ENCODE data around the gene PPM1D. TPM values are rescaled to one million over a fixed set of nuclear protein-coding genes. Genes with fewer than 3 reads are reported as not detected.

The PPM1D gene
- total and polyA plus RNA-seq, 2 of the 13 experiments (the other 11 are each of a cell fraction or from before 2014, with no cell fraction given) = 8.0 to 26.2 TPM

DNA sequence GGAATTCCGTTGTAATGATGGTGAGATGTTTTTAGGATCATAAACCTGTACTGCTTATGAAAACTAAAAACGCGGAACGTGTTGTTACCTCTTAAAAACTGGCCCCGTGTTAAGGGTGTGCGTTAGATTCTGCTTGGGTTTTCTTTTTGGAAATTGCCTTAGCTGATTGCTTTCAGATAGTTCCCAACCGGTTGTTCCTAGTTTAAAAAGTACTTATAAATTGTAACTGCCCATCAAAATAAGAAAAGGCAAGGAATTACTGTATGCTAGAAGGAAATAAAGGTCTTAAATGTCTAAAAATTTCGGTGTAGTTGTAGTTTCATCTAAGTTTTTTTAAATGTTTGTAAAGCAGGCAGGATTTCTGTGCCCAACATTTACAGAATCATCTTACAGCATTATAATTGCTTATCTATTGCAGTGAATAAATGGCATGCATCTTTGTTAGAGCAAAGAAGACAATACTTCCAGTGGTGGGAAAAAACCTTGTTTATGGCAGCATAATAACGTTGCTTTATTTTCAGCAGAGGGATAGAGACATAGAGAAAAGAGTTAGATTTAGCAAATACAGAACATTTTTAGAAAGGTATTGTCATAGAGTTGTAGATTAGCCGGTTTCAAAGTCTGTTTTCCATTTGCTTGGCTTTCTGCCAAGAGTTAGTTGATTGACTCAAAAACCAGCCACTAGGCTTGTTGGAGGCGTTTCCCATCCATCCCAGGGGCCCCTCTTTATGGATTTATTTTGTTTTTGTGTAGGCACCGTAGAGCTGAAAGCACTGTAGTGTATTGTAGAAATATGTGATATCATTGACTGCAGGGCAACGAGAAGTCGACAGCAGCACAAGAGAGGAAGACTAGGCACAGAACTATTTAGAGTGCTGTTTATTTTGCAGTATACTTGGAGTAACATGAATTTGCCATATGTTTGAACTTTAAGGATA is 1.7 kb downstream of the PPM1D start (continued):
- TF ChIP-seq PHF5A (CRISPR knock-in tag; IDR thresholded peaks at IDR 0.05; ENCODE audit: low read depth, unreplicated experiment) (peak; percentile 35), ZNF724P (CRISPR knock-in tag; IDR thresholded peaks at IDR 0.05; ENCODE audit: borderline replicate concordance) (no peak), NFYC (CRISPR knock-in tag; IDR thresholded peaks at IDR 0.05) (peak; percentile 90), HOXA5 (CRISPR knock-in tag; IDR thresholded peaks at IDR 0.05) (no peak), ZNF17 (CRISPR knock-in tag; IDR thresholded peaks at IDR 0.05) (no peak), JARID2 (CRISPR knock-in tag; IDR thresholded peaks at IDR 0.05; ENCODE audit: insufficient replicate concordance) (no peak), RELA (CRISPR knock-in tag; IDR thresholded peaks at IDR 0.05) (no peak), ZBTB38 (CRISPR knock-in tag; IDR thresholded peaks at IDR 0.05) (no peak), MEF2D (CRISPR knock-in tag; IDR thresholded peaks at IDR 0.05) (no peak), JDP2 (CRISPR knock-in tag; IDR thresholded peaks at IDR 0.05; ENCODE audit: borderline replicate concordance) (no peak), ZZZ3 (CRISPR knock-in tag; IDR thresholded peaks at IDR 0.05; ENCODE audit: borderline replicate concordance) (no peak), TEAD3 (CRISPR knock-in tag; optimal IDR thresholded peaks at IDR 0.05; ENCODE audit: borderline replicate concordance) (peak; percentile 7), CREM (IDR thresholded peaks at IDR 0.05) (no peak; the same call in 1 of the 2 replicates), CREM (CRISPR knock-in tag; IDR thresholded peaks at IDR 0.05) (no peak)
- TF ChIP-seq, protein P1, sequence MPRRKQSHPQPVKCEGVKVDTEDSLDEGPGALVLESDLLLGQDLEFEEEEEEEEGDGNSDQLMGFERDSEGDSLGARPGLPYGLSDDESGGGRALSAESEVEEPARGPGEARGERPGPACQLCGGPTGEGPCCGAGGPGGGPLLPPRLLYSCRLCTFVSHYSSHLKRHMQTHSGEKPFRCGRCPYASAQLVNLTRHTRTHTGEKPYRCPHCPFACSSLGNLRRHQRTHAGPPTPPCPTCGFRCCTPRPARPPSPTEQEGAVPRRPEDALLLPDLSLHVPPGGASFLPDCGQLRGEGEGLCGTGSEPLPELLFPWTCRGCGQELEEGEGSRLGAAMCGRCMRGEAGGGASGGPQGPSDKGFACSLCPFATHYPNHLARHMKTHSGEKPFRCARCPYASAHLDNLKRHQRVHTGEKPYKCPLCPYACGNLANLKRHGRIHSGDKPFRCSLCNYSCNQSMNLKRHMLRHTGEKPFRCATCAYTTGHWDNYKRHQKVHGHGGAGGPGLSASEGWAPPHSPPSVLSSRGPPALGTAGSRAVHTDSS (CRISPR knock-in tag; conservative IDR thresholded peaks at IDR 0.05) = no peak
- TF ChIP-seq, protein P2, sequence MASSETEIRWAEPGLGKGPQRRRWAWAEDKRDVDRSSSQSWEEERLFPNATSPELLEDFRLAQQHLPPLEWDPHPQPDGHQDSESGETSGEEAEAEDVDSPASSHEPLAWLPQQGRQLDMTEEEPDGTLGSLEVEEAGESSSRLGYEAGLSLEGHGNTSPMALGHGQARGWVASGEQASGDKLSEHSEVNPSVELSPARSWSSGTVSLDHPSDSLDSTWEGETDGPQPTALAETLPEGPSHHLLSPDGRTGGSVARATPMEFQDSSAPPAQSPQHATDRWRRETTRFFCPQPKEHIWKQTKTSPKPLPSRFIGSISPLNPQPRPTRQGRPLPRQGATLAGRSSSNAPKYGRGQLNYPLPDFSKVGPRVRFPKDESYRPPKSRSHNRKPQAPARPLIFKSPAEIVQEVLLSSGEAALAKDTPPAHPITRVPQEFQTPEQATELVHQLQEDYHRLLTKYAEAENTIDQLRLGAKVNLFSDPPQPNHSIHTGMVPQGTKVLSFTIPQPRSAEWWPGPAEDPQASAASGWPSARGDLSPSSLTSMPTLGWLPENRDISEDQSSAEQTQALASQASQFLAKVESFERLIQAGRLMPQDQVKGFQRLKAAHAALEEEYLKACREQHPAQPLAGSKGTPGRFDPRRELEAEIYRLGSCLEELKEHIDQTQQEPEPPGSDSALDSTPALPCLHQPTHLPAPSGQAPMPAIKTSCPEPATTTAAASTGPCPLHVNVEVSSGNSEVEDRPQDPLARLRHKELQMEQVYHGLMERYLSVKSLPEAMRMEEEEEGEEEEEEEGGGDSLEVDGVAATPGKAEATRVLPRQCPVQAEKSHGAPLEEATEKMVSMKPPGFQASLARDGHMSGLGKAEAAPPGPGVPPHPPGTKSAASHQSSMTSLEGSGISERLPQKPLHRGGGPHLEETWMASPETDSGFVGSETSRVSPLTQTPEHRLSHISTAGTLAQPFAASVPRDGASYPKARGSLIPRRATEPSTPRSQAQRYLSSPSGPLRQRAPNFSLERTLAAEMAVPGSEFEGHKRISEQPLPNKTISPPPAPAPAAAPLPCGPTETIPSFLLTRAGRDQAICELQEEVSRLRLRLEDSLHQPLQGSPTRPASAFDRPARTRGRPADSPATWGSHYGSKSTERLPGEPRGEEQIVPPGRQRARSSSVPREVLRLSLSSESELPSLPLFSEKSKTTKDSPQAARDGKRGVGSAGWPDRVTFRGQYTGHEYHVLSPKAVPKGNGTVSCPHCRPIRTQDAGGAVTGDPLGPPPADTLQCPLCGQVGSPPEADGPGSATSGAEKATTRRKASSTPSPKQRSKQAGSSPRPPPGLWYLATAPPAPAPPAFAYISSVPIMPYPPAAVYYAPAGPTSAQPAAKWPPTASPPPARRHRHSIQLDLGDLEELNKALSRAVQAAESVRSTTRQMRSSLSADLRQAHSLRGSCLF (CRISPR knock-in tag; IDR thresholded peaks at IDR 0.05; ENCODE audit: borderline replicate concordance) = no peak
- TF ChIP-seq, protein P3, sequence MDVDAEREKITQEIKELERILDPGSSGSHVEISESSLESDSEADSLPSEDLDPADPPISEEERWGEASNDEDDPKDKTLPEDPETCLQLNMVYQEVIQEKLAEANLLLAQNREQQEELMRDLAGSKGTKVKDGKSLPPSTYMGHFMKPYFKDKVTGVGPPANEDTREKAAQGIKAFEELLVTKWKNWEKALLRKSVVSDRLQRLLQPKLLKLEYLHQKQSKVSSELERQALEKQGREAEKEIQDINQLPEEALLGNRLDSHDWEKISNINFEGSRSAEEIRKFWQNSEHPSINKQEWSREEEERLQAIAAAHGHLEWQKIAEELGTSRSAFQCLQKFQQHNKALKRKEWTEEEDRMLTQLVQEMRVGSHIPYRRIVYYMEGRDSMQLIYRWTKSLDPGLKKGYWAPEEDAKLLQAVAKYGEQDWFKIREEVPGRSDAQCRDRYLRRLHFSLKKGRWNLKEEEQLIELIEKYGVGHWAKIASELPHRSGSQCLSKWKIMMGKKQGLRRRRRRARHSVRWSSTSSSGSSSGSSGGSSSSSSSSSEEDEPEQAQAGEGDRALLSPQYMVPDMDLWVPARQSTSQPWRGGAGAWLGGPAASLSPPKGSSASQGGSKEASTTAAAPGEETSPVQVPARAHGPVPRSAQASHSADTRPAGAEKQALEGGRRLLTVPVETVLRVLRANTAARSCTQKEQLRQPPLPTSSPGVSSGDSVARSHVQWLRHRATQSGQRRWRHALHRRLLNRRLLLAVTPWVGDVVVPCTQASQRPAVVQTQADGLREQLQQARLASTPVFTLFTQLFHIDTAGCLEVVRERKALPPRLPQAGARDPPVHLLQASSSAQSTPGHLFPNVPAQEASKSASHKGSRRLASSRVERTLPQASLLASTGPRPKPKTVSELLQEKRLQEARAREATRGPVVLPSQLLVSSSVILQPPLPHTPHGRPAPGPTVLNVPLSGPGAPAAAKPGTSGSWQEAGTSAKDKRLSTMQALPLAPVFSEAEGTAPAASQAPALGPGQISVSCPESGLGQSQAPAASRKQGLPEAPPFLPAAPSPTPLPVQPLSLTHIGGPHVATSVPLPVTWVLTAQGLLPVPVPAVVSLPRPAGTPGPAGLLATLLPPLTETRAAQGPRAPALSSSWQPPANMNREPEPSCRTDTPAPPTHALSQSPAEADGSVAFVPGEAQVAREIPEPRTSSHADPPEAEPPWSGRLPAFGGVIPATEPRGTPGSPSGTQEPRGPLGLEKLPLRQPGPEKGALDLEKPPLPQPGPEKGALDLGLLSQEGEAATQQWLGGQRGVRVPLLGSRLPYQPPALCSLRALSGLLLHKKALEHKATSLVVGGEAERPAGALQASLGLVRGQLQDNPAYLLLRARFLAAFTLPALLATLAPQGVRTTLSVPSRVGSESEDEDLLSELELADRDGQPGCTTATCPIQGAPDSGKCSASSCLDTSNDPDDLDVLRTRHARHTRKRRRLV (CRISPR knock-in tag; IDR thresholded peaks at IDR 0.05) = no peak

All from HepG2 (cell line).